Measurements from ENCODE around the gene ARMC8. TPM values are rescaled to one million over a fixed set of nuclear protein-coding genes. Genes with fewer than 3 reads are reported as not detected.

The ARMC8 gene
- polyA plus RNA-seq, 3 donors = 43.7 to 59.8 (median 52.7) TPM

DNA sequence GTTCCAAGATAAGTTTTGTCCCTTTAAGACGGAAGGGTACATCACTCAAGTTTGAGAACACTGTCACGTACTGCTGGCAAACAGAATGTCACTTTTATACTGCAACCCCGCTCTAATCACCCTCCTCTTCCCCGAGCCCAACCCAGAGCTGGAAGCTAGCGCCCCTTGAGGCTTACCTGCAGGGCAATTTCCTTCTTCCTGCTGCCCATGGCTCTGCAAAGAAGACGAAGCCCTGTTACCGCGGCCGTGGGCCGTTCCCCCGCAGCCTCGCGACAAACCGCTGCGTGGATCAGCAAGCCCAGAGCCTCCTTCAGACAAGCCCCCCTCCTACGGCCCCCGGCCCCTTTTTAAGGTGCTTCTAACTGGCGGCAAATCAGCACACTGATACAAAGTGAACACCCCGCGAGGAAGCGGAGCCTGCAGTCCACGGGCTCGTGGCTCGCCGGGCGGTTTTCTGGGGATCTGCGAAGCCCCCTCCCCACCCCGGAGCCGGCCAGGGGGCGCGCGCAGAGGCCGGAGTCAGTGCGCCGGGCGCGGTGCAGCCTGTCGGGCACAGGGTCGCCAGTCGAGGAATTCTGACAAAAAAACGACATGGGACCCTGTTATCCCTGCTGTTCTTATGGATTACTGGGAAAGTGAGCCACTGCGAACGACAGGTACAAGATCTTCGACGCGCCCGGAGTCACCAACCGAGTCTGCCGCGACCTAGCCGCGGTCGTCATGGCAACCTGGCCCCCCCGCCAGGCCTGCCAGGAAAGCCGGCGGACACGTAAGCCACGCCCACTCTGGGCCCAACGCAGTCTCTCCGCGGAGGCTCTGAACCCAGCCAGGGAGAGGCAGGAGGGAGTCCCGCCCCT is 142.3 kb downstream of the ARMC8 start, which contains the start of gene NME9:
Gene NME9 (minus strand): TSS at position 725 of the 857 bp plus-strand sequence. CDS start 516 bp downstream, at position 209.
- DNase-seq (ENCODE audit: extremely low read depth in 1 of 11, low read depth in 9 of 11, low spot score in 4 of 11) = peak in 10 of 11 donors; percentile 41 to 85 (median 78)

DNA sequence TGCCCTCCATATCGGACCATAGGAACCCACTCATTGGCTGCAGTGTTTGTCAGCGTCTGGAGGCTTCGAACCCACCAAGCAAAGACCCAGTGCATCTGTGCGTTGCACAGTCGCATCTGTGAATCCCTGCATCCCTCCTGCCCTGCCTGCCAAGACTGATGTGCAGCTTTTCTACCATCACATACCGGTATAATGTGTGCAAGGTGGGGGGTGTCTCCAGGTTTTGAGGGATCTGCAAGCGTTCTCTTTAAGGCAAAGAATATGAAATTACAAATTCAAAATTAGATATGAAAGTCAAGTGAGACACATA is 142.8 kb downstream of the ARMC8 start:
- no peak for DNase-seq (ENCODE audit: extremely low read depth in 1 of 11, low read depth in 9 of 11, low spot score in 4 of 11)

DNA sequence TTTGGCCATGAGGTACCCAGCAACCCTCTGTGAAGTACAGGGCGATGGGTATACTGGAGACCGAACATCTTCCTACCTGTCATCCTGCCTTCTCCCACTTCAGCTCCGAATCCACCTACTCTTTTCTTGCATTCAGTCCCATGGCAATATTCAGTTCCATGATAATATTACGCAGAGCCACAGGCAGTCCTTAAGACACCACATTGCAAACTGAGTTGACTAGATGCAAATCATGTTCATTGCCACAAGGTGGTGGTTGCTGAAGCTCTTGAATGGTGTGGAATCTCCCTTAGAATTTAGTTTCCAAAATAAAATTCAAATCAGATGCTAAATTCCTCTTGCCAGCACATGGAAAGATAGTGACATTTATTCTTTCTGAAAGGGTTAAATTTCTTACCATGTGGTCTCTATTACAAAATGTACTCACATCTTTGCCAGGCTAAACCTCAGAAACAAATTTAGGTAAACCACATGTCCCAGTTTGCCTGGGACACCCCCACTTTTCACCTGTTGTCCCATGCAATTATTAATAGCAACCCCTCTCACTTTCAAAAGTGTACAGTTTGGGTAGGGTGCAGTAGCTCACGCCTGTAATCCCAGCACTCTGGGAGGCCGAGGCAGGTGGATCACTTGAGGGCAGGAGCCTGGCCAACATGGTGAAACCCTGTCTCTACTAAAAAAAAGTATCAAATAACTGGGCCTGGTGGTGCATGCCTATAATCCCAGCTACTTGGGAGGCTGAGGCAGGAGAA is 144.2 kb downstream of the ARMC8 start:
- no peak for DNase-seq (ENCODE audit: extremely low read depth in 1 of 11, low read depth in 9 of 11, low spot score in 4 of 11)

DNA sequence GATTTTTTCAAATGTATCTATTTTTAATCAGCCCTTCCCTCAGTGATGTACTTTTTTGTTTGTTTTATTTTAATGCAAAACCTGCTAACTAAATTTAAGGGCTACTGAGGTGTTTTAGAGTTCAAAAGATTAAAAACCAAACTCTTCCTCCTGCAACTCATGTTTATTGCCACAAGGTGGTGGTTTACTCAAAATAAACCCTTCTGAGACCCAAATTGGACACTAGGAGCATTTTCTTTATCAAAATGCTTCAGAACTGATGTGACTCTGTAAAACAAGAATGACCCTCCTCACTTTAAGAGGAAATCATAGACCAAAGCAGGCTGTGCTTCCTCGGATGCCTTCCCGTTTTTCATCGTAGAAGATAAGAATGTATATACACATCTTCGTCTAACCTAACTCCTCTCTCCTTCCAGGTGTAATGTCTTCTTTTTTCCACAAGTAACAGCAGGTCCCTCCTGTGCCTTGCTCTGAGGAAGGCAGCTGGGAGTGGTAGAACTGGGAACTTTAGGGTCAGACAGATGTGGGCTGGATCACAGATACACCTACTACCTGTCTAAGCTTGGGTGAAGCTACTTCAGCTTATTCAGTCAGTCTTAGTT is 145.5 kb downstream of the ARMC8 start:
- peak in 2 of 11 donors; percentile 7 to 27 for DNase-seq (ENCODE audit: extremely low read depth in 1 of 11, low read depth in 9 of 11, low spot score in 4 of 11)

DNA sequence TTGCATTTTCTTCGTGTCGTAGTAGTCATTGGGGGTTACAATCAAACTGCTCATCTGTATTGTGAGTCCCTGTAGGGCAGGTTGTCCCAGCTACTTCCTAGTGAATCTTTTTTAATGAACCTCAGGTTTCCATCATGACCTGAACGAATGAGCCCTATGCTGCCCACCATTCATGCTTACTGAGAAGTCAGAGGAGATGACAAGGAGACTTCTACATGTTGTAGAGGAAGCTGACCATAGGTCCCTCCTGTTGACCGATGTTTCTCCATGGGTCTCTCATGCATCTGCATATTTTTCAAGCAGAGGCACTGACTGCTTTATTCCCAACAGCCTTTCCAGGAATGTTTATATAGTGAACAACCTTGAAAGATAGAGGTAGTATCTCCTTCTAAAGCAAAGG is 147.5 kb downstream of the ARMC8 start:
- DNase-seq (ENCODE audit: extremely low read depth in 1 of 11, low read depth in 9 of 11, low spot score in 4 of 11) = no peak

DNA sequence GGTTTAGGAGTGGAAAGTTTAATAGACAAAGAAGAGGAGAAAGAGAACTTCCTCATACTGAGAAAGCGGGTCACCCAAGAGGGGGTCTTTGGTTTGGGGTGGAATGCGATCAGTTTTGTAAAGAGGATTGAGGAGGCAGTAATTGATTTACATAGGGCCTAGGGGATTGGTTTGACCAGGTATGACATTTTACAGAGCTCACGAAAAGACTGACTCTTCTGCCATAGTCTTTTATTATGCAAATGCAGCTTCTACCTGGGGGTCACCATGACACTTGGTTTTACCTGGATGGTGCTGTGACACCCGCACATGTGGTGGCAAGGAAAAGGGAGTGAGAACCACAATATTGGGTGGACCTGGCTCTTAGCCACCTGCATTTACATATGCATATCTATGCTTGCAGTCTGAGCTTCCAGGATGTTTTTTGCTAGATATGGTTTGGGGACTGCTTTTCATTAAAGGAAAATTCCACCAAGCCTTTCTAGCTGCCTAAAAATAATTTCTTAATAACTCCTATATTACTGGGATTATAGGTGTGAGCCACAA is 149.4 kb downstream of the ARMC8 start:
- DNase-seq (ENCODE audit: extremely low read depth in 1 of 11, low read depth in 9 of 11, low spot score in 4 of 11) = no peak

DNA sequence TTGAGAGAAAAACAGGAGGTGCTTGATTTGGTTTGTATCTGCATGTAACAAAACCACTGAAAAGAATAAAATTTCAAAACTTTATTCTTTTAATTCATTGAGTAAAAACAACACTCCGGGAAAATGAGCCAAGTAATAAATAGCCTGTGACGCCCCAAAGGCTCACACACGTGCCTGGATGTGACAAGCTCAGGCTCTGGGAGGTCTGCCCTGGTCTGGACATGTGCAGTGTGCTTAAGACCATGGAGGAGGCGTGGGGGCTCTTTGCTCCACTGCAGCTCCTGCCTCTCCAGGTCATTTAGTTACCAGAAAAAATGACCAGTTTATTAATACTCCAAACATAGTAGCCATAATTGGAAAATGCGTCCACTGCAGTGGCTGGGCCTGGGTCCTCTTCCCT is 151.1 kb downstream of the ARMC8 start:
- no peak for DNase-seq (ENCODE audit: extremely low read depth in 1 of 11, low read depth in 9 of 11, low spot score in 4 of 11)

DNA sequence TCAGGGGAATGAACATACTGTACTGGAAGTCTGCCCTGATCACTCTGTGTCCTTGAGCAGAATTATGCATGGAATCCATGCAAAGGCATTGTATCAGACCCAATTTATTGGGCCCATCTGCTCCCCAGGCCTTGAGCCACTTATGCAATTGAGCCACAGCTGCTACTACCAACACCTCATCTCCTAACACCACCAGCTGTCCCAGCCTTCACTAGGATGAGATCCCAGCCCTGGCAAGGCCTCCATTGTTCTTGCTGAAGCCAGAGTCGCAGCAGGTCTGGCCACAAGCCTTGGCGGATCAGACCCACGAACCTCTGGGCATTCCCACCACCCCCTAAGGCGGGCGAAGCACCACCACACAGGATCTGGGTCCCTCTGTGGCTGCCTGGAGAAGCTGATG is 151.7 kb downstream of the ARMC8 start:
- no peak for DNase-seq (ENCODE audit: extremely low read depth in 1 of 11, low read depth in 9 of 11, low spot score in 4 of 11)

DNA sequence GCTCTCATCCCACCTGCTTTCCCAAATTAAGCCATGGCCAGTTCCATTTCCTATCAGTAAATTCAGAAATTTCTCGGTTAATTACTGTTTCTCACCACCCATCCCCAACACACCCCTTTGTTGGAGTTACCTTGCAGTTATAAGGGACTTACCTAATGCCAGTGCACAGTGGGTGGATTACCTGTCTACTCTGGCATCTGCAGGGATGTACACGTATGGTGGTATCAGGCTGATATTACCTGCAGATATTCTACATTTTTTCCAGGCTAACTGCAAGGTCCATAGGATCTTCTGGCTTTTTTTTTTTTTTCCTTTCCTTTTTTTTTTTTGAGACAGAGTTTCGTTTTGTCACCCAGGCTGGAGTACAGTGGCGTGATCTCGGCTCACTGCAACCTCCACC is 153.4 kb downstream of the ARMC8 start:
- DNase-seq (ENCODE audit: extremely low read depth in 1 of 11, low read depth in 9 of 11, low spot score in 4 of 11) = no peak

DNA sequence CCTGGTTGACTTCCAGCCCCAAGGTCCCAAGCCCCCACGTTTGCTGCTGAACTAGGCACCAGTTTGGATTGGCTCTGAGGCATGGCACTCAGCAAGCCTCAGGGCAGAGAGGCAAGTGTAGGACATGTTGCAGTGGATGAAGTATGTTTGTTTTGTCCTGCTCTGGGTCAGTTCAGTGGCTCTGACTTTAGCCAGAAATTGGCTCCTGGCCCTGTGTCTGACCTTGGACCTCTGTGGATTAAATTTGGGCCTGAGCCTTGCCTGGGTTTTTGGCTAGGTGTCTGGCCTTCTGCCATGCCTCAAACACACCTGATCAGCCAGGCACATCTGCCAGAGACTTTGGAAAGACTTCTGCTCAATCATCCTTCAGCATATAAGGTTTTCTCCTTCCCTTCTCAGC is 157.7 kb downstream of the ARMC8 start:
- no peak for DNase-seq (ENCODE audit: extremely low read depth in 1 of 11, low read depth in 9 of 11, low spot score in 4 of 11)

Other genes starting within 250 kb of the ARMC8 start
- gene CLDN18, start 177.1 kb upstream of the ARMC8 start, polyA plus RNA-seq (ENCODE audit: insufficient read length in 3 of 3) = 1 to 10 TPM; 1.0 to 1.8 (median 1.5) TPM
- gene DZIP1L, start 71.7 kb upstream of the ARMC8 start, polyA plus RNA-seq (ENCODE audit: insufficient read length in 3 of 3) = 10 to 100 TPM; 14.5 to 25.7 (median 16.4) TPM
- 1 to 10 TPM in 1 of 3 donors, under 1 TPM in 2; 0.85 to 3.3 (median 1.00) TPM for gene A4GNT, start 54.9 kb upstream of the ARMC8 start, polyA plus RNA-seq (ENCODE audit: insufficient read length in 3 of 3)
- 10 to 100 TPM; 19.9 to 23.1 (median 21.4) TPM for gene DBR1, start 12.4 kb upstream of the ARMC8 start, polyA plus RNA-seq (ENCODE audit: insufficient read length in 3 of 3)
- gene NME9, start 142.6 kb downstream of the ARMC8 start, polyA plus RNA-seq (ENCODE audit: insufficient read length in 3 of 3) = 1 to 10 TPM; 1.8 to 4.9 (median 2.4) TPM
- gene MRAS, start 161.3 kb downstream of the ARMC8 start, polyA plus RNA-seq (ENCODE audit: insufficient read length in 3 of 3) = 10 to 100 TPM; 23.4 to 30.7 (median 29.4) TPM
- 1 to 10 TPM; 1.2 to 1.9 (median 1.4) TPM for gene ESYT3, start 247.3 kb downstream of the ARMC8 start, polyA plus RNA-seq (ENCODE audit: insufficient read length in 3 of 3)

Data from renal cortex interstitium (tissue), 11 donors.